Hepatocyte (in vitro differentiated cells): Measurements from ENCODE around the gene DPYSL3. TPM values are rescaled to one million over a fixed set of nuclear protein-coding genes. Genes with fewer than 3 reads are reported as not detected.

Source experiments
- DNase-seq: peaks from one replicate; pipeline ENCODE4 v3.0.0-alpha.2; 2016; ENCODE audit warnings: low spot score
- H2AFZ ChIP-seq: fragments of 200-600 bp; sonication (generic); 2 replicates; pipeline ENCODE4 v1.6.0; 2016; ENCODE audit warnings: antibody characterized with exemption, mild to moderate bottlenecking
- H3K27ac ChIP-seq: fragments of 200-600 bp; sonication (generic); 2 replicates; pipeline ENCODE4 v1.5.1; 2016; ENCODE audit warnings: mild to moderate bottlenecking
- H3K27me3 ChIP-seq: fragments of 200-600 bp; sonication (generic); 2 replicates; pipeline ENCODE4 v1.6.1; 2016
- H3K36me3 ChIP-seq: fragments of 200-600 bp; sonication (generic); replicated peaks from 2 replicates; pipeline ENCODE4 v1.5.1; 2016; ENCODE audit warnings: low read depth; ENCODE audit not compliant: insufficient read depth
- H3K4me1 ChIP-seq: fragments of 200-600 bp; sonication (generic); 2 replicates; pipeline ENCODE4 v1.5.1; 2016; ENCODE audit warnings: mild to moderate bottlenecking, moderate library complexity; ENCODE audit not compliant: insufficient read depth
- H3K4me2 ChIP-seq: fragments of 200-600 bp; sonication (generic); 2 replicates; pipeline ENCODE4 v1.6.0; 2016
- H3K4me3 ChIP-seq: fragments of 200-600 bp; sonication (generic); 2 replicates; pipeline ENCODE4 v1.5.1; 2016; ENCODE audit warnings: mild to moderate bottlenecking
- H3K79me2 ChIP-seq: fragments of 200-600 bp; sonication (generic); 2 replicates; pipeline ENCODE4 v1.6.0; 2017; ENCODE audit warnings: mild to moderate bottlenecking
- H3K9me2 ChIP-seq: fragments of 200-600 bp; sonication (generic); replicated peaks from 2 replicates; pipeline ENCODE4 v1.6.0; 2017; ENCODE audit warnings: mild to moderate bottlenecking; ENCODE audit not compliant: insufficient read depth
- H3K9me3 ChIP-seq: fragments of 200-600 bp; sonication (generic); 2 replicates; pipeline ENCODE4 v1.5.1; 2016; ENCODE audit warnings: low read depth, mild to moderate bottlenecking
- H4K20me1 ChIP-seq: fragments of 200-600 bp; sonication (generic); 2 replicates; pipeline ENCODE4 v1.6.0; 2016; ENCODE audit warnings: mild to moderate bottlenecking; ENCODE audit not compliant: insufficient read depth, poor library complexity, severe bottlenecking
- CTCF ChIP-seq: fragments of 200-600 bp; sonication (generic); IDR thresholded peaks from 2 replicates; pipeline ENCODE4 v1.5.1; 2016; ENCODE audit warnings: antibody characterized with exemption, mild to moderate bottlenecking; ENCODE audit not compliant: poor library complexity
- EZH2 ChIP-seq: fragments of 200-600 bp; sonication (generic); IDR thresholded peaks from 2 replicates; pipeline ENCODE4 v1.6.1; 2016; ENCODE audit warnings: antibody characterized with exemption, mild to moderate bottlenecking, borderline replicate concordance
- EZH2phosphoT487 ChIP-seq: fragments of 200-600 bp; sonication (generic); IDR thresholded peaks from one replicate; pipeline ENCODE4 v1.6.1; 2018; ENCODE audit warnings: antibody characterized with exemption, mild to moderate bottlenecking, low read depth, moderate library complexity; ENCODE audit not compliant: unreplicated experiment, severe bottlenecking
- WGBS: methylation state at CpG from one replicate; pipeline ENCODE4 v1.1.6; 2016; ENCODE audit warnings: low lambda C conversion rate; ENCODE audit errors: missing lambda C conversion rate; 5-methylcytosine and 5-hydroxymethylcytosine counted together
- polyA plus RNA-seq: library from polyadenylated mRNA; unstranded; fragments of >200 nt; fragmentation: Nextera tagmentation; extraction: Ambion mirVana; gene quantifications from 2 replicates; pipeline ENCODE4 v1.2.1, GENCODE V29; 2016
- total RNA-seq: library from RNA; depleted of rRNA; stranded (reverse); fragments of >200 nt; gene quantifications from 2 replicates; pipeline ENCODE4 v1.2.3, GENCODE V29; 2014

The DPYSL3 gene
- total and polyA plus RNA-seq, 2 experiments from 2014 or later, result 35.7 to 78.0 TPM

- no peak for DNase-seq
- no peaks in the 10 kb centered on the region for H3K4me1 ChIP-seq
- H3K4me3 ChIP-seq, result no peak overlapping the region
- H3K9me3 ChIP-seq, result no peaks in the 10 kb centered on the region
- no peak overlapping the region for H2AFZ ChIP-seq
- no peak overlapping the region for H3K27ac ChIP-seq
- TF ChIP-seq CTCF (no peak), EZH2 (no peak), EZH2phosphoT487 (no peak)
- H3K9me2 ChIP-seq, result no peaks in the 10 kb centered on the region
- H4K20me1 ChIP-seq, result no peaks in the 10 kb centered on the region
- no peak overlapping the region for H3K4me2 ChIP-seq
- no peaks in the 10 kb centered on the region for H3K27me3 ChIP-seq
- no peaks in the 10 kb centered on the region for H3K36me3 ChIP-seq
- 68% methylated on average over 2 of the region's 2 CpGs for whole genome bisulfite sequencing
- H3K79me2 ChIP-seq, result no peaks in the 10 kb centered on the region
Measured at GRCh38 chr5:147349241-147349640, 160.6 kb downstream of the DPYSL3 start.

GRCh38 chr5:147348451-147348850 lies 161.4 kb downstream of the DPYSL3 start:
- 95% methylated on average over 5 of the region's 5 CpGs for WGBS
- Histone ChIP-seq H3K27ac (no peak overlapping the region), H3K79me2 (no peaks in the 10 kb centered on the region), H3K4me3 (no peak overlapping the region), H3K9me2 (no peaks in the 10 kb centered on the region), H3K9me3 (no peaks in the 10 kb centered on the region), H4K20me1 (no peaks in the 10 kb centered on the region), H3K4me1 (no peaks in the 10 kb centered on the region), H3K4me2 (no peak overlapping the region), H2AFZ (no peak overlapping the region), H3K27me3 (no peaks in the 10 kb centered on the region), H3K36me3 (no peaks in the 10 kb centered on the region)
- DNase-seq, result no peak
- no peak for TF ChIP-seq EZH2phosphoT487
- TF ChIP-seq EZH2, result no peak
- no peak for TF ChIP-seq CTCF

GRCh38 chr5:147348046-147348445 lies 161.8 kb downstream of the DPYSL3 start:
- H3K36me3 ChIP-seq, result no peaks in the 10 kb centered on the region
- no peaks in the 10 kb centered on the region for H4K20me1 ChIP-seq
- DNase-seq, result no peak
- no peaks in the 10 kb centered on the region for H3K27me3 ChIP-seq
- H3K9me3 ChIP-seq, result no peaks in the 10 kb centered on the region
- no peaks in the 10 kb centered on the region for H3K4me1 ChIP-seq
- H2AFZ ChIP-seq, result no peak overlapping the region
- H3K4me2 ChIP-seq, result no peak overlapping the region
- H3K9me2 ChIP-seq, result no peaks in the 10 kb centered on the region
- no peak overlapping the region for H3K27ac ChIP-seq
- H3K4me3 ChIP-seq, result no peak overlapping the region
- TF ChIP-seq CTCF (no peak), EZH2phosphoT487 (no peak), EZH2 (no peak)
- 66% methylated on average over 2 of the region's 2 CpGs for WGBS
- H3K79me2 ChIP-seq, result no peaks in the 10 kb centered on the region

- no peaks in the 10 kb centered on the region for H3K9me3 ChIP-seq
- H2AFZ ChIP-seq, result no peak overlapping the region
- H3K79me2 ChIP-seq, result no peaks in the 10 kb centered on the region
- no peak overlapping the region for H3K4me3 ChIP-seq
- no peaks in the 10 kb centered on the region for H3K4me1 ChIP-seq
- H3K27ac ChIP-seq, result no peak overlapping the region
- no peak overlapping the region for H3K4me2 ChIP-seq
- no peaks in the 10 kb centered on the region for H3K36me3 ChIP-seq
- DNase-seq, result no peak
- no peaks in the 10 kb centered on the region for H4K20me1 ChIP-seq
- 88% methylated on average over 5 of the region's 5 CpGs for WGBS
- H3K27me3 ChIP-seq, result no peaks in the 10 kb centered on the region
- TF ChIP-seq EZH2phosphoT487, result no peak
- TF ChIP-seq CTCF, result no peak
- no peak for TF ChIP-seq EZH2
- H3K9me2 ChIP-seq, result no peaks in the 10 kb centered on the region
Measured at GRCh38 chr5:147346006-147346561, 163.8 kb downstream of the DPYSL3 start.
